ENCODE results near the gene SFRP2.

GRCh38 chr4:153758688-153759406 is 30.0 kb downstream of the SFRP2 start:
- TF ChIP-seq CTCF (IDR thresholded peaks at IDR 0.05) (no peak), POLR2A (IDR thresholded peaks at IDR 0.05) (no peak)
